ENCODE results near the gene NBL1.
"Not testable (repeated sequence)": the region's sequence is repeated elsewhere in the genome, so short reads cannot be mapped to it uniquely, and the experiment has no call there.

Gene NBL1

DNA sequence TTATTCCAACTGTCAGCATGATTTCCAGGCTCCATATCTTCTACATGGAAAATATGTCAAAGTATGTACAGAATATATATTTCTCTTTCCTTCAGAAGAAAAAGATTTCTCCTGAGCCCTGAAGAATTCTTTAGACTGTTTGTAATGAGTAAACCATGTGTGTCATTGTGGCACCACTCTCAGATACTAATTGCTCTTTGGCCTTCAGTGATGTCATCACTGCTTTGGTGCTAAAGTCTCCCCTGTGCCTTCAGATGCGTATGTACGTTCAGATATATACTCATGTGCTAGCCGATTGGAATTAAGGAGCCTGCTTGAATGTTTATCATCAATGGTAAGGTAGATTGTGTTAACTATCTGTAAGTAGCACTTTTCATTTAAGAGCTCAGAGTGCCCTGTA, 20.6 kb upstream of the NBL1 start:
- DNase-seq: no peak

DNA sequence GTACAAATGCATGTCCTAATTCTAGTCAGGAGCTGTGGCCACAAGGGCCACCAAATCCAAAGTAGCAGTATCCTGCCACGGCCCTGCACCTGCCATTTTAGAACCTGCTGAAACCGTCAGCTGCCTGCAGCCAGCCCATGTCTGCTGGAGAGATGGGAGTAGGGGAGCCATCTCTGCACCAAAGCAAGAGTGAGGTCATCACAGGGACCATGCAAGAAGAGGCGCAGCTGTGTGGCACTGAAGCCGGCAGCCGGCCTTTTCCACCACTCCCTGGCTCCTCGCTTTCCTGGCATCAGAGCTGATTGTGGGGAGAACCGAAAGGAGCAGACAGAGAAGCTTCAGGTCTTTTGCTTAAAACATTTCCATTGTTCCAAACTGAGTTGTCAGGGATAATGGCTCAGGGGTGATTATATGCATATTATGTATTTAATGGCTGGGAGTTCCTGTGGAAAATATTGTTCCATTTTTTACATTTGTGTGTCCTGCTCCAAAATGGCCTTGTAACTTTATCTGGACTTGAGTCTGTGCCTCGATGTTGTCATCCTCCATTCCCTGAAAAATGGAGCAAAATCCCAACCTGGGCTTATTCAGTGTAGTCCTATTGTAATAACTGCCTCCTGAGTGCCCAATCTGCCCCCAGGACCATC, 18.7 kb upstream of the NBL1 start:
- DNase-seq: no peak

DNA sequence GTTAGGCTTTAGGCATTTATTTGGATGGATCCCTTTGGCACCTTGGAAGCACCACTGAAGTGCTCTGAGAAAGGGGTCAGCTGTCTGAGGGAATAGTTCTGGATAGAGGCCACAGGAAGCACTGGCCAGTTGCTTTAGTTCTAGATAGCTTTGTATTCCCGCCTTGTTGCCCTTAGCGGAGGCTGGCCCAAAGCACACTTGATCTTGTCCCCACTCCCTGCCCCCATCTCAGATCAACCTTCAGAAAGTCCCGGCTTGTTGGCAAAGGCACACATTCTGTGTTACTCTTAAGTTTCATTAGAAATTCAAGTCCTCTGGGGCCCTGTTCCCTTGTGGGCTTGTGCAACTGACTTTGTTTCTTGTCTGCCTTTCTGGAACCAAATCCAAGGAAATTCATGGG, 15.2 kb upstream of the NBL1 start:
- DNase-seq: no peak

DNA sequence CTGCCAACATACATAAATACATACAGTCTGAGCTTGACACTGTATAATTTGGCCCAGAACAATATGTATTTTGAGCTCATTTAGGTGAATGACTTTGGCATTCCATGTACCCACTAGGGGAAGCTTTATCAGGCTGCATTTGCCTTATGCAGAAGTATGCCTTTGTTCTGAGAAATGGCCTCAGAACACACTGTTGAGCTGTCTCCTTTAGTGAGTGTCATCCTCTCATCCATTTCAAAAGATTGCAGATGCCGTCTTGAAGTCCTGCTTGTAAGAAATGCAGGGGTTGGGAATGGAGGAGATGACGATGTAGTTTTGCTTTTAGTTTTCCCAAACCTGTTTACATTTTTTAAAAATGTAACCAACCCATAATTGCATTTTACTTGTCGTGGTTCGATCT, 14.8 kb upstream of the NBL1 start:
- DNase-seq: no peak

DNA sequence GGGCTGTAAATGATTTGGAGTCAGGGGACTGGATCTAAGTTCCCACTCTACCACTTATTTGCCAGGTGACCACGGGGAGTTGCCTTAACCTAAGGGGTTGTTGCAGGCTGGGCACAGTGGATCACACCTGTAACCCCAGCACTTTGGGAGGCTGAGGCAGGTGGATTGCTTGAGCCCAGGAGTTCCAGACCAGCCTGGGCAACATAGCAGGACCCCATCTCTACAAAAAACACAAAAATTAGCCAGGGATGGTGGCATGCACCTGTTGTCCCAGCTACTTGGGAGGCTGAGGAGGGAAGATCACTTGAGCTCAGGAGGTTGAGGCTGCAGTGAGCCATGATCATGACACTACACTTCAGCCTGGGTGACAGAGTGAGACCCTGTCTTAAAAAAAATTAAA, 13.9 kb upstream of the NBL1 start:
- not testable (repeated sequence) for DNase-seq

DNA sequence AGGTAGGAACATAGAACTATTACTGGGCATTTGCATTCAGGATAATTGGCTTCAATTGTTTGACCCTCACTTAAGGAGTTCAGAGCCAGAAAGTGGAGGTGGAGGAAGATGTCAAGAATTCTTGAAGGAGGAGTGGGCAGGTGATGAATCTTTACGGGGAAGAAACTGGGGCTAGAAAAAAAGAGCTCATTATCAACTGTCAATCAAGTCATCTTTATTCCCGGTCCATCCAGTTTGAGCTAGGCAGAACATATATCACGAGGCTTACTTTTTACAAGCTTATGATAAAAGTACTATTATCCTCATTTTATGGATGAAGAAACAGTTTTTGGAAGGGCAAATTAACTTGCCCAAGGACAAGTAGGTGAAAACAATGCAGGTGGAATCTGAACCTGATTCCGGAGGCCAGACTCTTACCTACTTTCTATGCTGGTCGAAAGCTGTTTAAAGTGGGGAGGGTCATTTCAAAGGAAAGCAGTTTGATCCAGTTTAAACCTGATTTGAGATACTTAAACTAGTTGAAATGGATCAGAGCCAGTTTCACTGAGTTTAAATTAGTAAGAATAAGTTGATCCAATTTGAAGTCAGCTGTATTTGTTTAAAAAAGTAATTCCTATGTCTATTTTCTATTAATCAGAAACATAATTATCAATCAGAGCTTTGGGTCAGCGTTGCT, 13.3 kb upstream of the NBL1 start:
- no peak for DNase-seq

DNA sequence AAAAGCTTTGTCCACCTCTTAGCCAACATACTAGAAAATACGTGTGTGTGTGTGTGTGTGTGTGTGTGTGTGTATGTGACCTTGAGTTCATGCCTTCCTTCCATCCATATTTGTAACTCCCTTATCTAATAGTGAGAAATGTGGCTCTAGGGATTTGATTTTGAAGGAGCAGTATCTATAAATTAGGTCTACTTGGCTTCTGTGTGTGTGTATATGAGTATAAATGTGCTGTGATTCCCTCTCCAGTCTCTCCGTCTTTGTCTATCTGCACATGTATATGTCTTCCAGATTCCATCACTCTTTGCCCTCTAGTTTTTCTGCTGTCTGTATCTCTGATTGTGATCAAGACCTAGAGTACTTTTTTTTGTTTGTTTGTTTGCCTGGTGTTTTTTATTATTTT, 11.9 kb upstream of the NBL1 start:
- no peak for DNase-seq

DNA sequence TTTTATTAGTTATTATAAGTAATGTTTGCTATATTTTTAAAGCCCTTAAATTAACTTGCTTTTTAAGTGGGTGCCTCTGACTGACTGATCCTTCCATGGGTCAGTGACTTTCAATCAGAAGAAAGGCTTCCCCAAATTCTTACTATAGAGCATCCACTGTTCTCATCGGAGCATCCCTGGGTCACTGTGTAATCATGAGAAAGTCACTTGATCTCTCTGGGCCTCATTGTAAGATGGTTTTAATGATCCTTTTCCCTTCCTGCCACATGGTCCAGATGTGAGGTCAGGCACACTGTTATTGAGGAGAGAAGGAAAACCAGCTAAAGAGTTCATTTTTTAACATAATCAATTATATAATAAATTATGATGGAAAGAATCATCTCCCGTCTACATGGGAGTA, 11.0 kb upstream of the NBL1 start:
- DNase-seq: no peak

DNA sequence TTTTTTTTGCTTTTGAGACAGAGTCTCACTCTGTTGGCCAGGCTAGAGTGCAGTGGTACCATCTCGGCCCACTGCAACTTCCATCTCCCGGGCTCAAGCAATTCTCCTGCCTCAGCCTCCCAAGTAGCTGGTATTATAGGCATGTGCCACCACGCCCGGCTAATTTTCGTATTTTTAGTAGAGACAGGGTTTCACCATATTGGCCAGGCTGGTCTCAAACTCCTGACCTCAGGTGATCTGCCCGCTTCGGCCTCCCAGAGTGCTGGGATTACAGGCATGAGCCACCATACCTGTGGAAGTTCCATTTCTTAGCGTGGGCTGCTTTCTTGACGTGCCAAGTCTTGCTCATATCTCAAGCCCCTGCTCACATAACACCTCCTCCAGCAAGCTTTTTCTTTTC, 9.0 kb upstream of the NBL1 start:
- not testable (repeated sequence) for DNase-seq

DNA sequence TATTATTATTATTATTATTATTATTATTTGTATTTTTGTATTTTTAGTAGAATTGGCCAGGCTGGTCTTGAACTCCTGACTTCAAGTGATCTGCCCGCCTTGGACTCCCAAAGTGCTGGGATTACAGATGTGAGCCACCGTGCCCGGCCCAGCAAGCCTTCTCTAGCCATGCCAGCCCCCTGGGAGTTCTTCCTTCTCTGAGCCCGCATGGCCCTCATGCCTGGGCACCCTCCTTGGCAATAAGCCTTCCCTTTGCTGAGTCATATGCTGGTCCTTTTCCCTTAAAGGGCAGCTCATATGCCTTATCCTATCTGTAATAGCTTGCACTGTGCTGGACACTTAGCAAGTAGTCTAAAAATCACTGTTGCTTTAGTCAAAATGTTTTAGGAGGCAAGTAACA, 8.5 kb upstream of the NBL1 start:
- no peak for DNase-seq

DNA sequence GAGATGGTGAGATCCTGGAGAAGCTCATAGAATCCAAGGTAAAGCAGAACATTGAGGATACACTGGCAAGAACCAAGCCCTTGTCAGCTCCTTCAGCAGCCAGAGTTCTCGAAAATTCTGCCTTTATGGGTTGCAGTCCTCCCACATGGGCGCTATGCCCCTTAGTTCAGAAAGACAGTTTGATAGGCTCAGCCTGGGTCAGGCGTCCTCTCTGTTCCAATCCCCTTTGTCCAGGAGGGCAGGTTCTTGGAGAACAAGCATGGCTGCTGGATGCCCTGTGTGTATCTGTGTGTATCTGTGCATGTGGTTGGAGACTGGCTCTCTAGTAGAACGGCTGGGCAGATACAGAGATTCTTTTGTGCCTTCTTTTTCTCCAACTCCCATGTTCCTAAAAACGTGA, 8.0 kb upstream of the NBL1 start:
- no peak for DNase-seq

DNA sequence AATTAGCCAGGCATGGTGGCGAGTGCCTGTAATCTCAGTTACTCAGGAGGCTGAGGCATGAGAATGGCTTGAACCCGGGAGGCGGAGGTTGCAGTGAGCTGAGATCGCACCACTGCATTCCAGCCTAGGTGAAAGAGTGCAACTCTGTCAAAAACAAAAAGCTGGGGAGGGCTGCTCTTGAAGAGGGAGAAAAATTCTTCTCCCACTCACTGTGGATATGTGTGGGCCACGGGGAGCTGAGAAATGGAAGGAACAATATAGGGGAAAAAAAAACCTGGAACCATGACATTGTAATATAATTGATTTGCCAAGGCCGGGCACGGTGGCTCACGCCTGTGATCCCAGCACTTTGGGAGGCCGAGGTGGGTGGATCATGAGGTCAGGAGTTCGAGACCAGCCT, 7.4 kb upstream of the NBL1 start:
- not testable (repeated sequence) for DNase-seq

DNA sequence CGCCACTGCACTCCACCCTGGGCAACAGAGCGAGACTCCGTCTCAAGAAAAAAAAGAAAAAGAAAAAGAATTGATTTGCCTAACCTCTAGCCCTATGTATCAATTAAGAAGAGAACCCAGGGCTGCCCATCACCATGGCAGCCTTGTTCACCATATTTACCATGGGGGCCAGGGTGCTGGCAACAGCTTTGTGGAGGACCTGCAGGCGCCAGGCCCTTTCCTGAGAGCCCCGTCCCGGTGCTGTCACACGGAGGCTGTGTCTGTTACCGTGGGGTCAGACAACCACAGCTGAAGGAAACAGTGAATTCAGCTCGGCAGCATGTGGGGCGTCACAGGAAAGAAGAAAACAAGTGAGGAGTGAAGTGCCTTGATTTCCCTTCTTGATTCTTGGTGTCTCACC, 6.5 kb upstream of the NBL1 start:
- no peak for DNase-seq

DNA sequence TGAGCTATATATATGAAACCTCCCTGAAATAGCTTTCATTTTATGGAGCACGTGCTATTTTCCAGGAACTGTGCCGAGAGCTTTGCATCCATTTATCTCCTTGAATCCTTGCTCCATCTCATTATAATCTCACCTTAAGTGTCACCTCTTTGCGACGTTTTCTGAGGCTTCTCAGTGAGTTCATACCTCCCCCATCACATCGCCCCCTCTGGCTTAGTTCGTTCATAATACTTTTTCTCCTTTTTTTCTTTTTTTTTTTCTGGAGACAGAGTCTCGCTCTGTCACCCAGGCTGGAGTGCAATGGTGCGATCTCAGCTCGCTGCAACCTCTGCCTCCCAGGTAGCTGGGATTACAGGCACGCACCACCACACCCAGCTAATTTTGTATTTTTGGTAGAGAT, 4.9 kb upstream of the NBL1 start:
- not testable (repeated sequence) for DNase-seq

DNA sequence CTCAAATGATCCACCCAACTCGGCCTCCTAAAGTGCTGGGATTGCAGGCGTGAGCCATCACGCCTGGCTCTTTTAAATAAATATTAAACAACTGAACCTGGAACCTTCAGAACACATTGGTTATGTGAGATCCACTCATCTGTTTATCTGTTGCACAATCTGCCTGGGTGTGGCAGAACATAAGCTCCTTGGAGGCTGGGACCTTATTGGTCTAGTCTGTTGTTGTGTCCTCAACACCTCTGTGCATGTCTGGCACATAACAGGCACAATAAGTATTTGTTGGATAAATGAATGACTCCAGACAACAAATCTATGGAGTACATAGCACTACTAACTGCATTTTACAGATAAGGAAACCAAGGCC, 4.1 kb upstream of the NBL1 start:
- DNase-seq: no peak

DNA sequence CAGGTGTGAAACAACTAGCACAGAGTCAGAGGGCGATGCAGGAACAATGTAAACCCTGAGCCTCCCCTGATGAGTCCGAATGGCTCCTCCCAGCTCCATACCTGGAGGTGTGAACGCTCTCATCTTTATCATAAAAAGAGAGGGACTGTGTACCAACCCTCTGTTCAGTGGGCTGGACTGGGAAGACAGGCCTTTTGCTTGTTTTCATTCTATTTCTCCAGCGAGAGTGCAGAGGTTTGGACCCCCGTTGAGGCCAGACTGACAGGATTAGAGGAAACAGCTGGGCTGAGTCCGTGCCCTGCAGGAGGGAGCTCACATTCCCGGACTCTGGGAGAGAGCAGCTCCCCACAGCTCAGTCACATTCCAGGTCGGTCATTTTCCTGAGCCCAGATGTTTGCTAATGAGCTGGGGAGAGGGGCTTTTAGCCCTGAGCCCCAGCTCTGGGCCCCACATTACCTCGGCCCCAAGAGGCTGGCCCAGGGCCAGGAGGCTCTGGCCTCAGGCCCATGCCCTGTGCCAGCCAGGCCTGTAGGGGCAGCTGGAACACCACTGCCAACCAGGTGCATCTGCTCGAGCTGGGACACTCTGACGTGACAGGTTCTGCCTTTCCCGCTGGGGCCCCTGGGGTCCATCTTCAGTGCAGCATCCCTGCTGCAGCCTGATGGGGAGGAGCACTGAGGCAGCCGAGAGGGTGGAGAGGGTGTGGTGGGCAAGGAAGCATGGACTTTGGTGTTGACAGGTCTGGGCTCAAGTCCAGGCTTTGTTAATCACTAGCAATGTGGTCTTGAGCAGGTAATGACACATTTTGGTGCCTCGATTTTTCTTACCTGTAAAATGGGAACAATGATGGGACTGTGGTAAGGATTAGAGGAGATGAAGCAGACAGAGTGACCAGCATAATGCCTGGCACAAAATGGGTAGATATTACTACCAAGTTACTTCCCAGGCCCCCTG, 3.5 kb upstream of the NBL1 start:
- DNase-seq: peak; percentile 45

DNA sequence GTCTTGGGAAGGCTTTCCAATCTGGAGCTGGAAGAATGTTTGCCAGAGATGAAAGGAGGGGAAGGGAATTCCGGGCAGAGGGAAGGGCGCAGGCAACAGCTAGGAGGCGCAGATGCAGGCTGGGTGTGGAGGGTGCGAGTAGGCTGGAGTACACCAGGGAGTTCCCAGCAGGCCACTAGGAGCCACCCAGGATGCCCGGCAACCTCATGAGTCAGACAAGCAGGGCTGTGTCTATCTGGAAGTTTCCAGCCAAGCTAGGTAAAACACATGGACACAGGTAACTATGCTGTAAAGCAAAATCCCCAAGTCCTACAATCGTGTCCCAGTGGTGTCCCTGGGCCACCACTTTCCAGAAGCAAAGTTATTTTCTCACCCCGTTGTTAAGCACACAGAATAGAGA, 990 bp upstream of the NBL1 start:
- DNase-seq: no peak

DNA sequence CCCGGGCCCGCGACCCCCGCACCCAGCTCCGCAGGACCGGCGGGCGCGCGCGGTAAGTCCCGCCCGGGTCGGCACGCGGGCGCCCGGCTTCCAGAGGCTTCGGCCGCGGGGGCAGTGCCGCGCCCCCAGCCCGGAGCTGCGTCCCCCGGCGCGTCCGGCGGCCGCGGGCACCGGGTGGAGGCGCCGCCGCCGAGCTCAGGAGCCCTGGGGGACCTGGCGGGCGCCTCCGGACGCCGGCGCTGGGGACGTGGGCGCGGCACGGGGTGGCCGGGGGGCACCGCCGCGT, 227 bp downstream of the NBL1 start:
- no peak for DNase-seq

DNA sequence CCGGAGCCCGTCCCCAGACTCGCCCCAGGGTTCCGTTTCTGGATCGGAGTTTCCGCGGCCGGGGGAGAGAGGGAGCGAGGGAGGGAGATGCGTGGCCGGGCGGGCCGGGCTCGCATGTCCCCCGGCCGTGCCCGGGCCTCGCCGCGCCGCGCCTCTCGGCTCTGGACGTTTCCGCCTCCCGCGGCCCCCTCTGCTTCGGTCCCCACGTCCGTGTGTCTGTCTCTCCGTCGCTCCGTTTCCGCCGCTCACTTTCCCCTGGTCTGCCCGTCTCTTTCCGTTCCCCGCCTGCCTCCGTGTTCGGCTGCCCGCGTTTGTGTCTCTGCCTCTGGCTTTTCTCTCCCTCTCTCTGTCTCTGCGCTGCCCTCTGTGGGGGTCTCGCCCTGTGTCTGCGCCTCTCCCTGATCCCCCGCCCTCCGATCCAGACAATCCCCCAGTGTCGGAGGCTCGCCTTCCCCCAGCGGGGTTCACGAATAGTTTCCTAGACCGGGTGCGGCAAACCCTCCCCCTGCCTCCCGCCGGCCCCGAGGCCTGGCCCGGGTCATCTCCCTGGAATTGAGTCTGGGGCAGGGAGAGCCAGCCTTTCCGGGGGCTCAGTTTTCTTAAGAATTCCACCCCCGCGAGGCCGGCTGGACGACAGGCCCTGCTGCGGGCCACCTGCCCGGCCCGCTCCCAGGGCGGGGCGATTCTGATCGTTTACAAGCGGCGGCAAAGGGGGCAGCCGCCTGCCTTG, 735 bp downstream of the NBL1 start:
- DNase-seq: no peak

DNA sequence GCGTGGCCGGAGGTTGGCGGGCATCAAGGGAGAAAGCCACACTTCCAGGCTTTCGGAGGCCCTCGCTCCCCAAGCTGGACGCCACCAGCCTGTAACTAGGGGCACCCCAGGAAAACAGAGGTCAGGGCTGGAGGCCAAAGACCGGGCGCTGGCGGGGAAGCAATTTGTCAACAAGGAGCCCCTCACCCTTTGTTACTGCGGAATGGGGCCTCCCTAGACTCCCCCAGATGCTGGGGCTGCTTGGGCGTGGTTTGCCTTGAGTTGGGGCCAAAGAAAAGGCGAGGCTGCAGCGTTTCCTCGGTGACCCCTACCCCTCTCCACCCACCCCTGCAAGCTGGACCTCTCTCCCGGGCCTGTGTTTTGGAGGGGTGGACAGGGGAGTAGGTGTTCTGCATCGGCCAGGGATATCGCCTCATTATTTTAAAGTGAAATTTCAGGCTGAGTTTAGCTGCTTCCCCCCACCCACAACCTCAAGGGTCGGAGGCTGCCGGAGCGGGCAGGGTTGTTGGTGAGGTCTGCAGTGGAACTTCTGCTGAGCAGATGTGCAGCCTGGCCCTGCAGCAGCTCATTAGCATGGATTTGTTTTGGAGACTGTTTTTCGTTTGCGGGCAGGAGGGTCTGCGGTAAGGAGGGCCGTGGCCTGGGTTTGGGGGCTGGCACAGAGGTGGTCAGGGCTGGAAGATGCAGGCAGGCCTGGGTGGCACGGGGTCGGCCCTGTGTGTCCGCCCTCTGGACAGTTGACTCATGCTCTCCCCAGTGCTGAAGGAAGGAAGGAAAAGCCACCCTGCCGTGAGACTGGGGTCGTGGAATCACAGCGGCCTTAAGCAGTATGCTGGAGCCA, 1.5 kb downstream of the NBL1 start:
- DNase-seq: no peak

DNA sequence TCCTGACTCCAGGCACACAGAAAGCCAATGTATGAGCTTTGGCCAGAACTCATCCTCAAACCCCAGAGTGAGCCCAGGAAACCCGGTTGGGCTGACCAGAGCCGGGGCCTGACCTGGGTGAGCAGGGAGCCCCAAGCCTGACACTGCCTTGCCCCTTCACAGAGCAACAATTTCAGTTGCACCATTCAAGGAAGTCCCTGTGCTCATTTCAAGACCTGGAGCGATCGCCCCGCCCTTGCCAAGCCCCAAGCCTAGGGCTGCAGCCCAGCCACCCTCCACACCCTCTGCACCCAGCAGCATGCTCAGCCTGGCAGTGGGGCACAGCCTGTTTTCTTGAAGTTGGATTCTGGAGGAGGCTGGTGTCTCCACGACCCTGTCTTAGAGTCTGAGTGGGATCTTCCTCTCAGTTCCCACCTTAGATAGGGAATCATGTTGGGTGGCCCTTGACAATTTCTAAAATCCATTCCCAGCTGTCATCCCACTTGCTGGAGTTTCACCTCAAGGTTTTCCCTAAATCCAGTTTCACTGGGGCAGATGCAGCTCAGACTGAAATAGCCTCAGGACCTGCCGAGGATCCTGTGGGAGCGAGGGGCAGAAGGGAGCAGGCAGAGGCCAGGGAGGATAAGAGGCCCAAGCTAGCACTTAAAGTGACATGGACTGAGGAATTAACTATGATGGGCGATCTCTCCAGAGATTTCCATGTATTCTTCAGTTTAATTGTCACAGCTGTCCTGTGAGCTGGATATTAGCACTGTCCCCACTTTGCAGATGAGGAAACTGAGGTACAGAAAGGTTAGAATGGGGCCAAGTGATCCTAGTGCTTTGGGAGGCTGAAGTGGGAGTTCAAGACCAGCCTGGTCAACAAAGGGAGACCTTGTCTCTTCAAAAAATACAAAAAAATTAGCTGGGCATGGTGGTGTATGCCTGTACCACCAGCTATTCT, 2.5 kb downstream of the NBL1 start:
- DNase-seq: no peak
